MM.1S (cell line): ENCODE data around the gene HSD17B8.

Experiments used
- EZH2 ChIP-seq: fragments of 300-600 bp; sonication (generic); optimal IDR thresholded peaks from 2 replicates; pipeline ENCODE3; 2017; ENCODE audit warnings: low read depth, mild to moderate bottlenecking, antibody characterized with exemption, low read length, mixed read lengths
- EZH2phosphoT487 ChIP-seq: fragments of 300-600 bp; sonication (generic); IDR thresholded peaks from 2 replicates; pipeline ENCODE4 v1.6.1; 2018; ENCODE audit warnings: antibody characterized with exemption, low read length
- TF ChIP-seq, protein P1 (sequence below): fragments of 300-600 bp; sonication (generic); IDR thresholded peaks from 2 replicates; pipeline ENCODE4 v1.5.1; 2016; ENCODE audit warnings: antibody characterized with exemption, low read length, mixed read lengths

DNA sequence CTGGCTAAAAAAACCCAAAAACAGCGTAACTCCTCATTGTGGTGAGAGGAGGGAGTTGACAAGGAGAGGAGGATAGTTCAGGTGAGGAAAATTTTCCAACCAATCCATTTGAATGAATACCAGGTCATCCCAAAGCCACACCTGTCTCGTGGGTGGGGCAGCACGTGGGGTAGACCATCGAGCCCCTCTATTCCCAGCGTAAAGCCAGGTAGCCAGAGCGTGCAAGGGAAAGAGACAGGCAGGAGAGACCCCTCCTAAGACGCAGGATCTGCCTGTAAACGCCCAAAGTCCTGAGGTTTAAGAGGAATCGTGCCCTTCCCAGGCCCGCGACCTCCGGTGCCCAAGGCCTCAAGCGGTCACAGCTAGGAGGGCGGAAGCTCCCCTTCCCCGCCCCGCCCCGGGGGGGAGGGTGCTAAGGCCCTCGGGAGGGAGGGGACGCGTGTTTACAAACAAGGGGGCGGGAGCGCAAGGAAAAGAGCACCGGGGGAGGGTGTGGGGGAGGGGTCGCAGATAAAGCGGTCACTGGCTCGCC, 4.7 kb upstream of the HSD17B8 start:
- TF ChIP-seq, protein P1, sequence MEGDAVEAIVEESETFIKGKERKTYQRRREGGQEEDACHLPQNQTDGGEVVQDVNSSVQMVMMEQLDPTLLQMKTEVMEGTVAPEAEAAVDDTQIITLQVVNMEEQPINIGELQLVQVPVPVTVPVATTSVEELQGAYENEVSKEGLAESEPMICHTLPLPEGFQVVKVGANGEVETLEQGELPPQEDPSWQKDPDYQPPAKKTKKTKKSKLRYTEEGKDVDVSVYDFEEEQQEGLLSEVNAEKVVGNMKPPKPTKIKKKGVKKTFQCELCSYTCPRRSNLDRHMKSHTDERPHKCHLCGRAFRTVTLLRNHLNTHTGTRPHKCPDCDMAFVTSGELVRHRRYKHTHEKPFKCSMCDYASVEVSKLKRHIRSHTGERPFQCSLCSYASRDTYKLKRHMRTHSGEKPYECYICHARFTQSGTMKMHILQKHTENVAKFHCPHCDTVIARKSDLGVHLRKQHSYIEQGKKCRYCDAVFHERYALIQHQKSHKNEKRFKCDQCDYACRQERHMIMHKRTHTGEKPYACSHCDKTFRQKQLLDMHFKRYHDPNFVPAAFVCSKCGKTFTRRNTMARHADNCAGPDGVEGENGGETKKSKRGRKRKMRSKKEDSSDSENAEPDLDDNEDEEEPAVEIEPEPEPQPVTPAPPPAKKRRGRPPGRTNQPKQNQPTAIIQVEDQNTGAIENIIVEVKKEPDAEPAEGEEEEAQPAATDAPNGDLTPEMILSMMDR: no peak
- TF ChIP-seq EZH2 (no peak), EZH2phosphoT487 (no peak)
